ENCODE data around the gene IGFBP2. TPM values are rescaled to one million over a fixed set of nuclear protein-coding genes. Genes with fewer than 3 reads are reported as not detected.
A peak's percentile ranks its signal among the peaks of the same experiment; 100 is the strongest.

The IGFBP2 gene
- total and polyA plus RNA-seq, 2 of the 13 experiments (the other 11 are each of a cell fraction or from before 2014, with no cell fraction given) = 2.0 to 5.8 TPM

DNA sequence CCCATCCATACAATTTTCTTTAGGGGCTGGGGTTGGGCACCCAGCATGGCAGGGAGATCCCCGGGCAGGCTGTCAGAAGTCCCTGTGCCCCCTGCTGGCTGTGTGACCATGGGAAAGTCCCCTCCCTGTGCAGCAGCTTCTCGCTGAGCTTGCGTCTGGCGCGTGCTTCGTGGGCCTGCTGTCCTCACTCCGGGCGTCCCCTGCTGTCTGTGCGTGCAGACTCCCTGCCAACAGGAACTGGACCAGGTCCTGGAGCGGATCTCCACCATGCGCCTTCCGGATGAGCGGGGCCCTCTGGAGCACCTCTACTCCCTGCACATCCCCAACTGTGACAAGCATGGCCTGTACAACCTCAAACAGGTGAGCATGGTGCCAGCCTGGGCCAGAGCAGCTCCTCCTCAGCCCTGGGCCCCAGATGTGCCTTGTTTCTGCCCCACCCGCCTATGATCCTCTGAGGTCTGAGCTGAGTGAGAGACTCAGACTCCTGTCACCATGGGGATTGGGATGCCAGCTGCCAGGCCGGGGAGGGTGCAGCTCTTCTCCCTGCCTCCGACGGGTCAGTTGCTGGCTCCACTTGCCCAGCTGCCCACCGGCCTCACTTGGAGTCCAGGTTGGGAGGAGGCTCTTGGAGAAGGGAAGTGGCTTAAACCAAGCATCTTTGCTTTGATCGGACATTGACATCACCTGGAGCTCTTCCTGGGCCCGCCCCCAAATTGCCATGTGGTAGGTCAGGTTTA, 28.6 kb downstream of the IGFBP2 start (continued):
- TF ChIP-seq, protein P1, sequence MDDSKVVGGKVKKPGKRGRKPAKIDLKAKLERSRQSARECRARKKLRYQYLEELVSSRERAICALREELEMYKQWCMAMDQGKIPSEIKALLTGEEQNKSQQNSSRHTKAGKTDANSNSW (CRISPR knock-in tag; IDR thresholded peaks at IDR 0.05; ENCODE audit: borderline replicate concordance) = no peak
- no peak for TF ChIP-seq CREB1 (IDR thresholded peaks at IDR 0.05)
- no peak for TF ChIP-seq CREB1 (CRISPR knock-in tag; IDR thresholded peaks at IDR 0.05)
- TF ChIP-seq, protein P2, sequence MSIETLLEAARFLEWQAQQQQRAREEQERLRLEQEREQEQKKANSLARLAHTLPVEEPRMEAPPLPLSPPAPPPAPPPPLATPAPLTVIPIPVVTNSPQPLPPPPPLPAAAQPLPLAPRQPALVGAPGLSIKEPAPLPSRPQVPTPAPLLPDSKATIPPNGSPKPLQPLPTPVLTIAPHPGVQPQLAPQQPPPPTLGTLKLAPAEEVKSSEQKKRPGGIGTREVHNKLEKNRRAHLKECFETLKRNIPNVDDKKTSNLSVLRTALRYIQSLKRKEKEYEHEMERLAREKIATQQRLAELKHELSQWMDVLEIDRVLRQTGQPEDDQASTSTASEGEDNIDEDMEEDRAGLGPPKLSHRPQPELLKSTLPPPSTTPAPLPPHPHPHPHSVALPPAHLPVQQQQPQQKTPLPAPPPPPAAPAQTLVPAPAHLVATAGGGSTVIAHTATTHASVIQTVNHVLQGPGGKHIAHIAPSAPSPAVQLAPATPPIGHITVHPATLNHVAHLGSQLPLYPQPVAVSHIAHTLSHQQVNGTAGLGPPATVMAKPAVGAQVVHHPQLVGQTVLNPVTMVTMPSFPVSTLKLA (IDR thresholded peaks at IDR 0.05) = no peak
- no peak for TF ChIP-seq SNAPC2 (CRISPR knock-in tag; IDR thresholded peaks at IDR 0.05)
- TF ChIP-seq, protein P3, sequence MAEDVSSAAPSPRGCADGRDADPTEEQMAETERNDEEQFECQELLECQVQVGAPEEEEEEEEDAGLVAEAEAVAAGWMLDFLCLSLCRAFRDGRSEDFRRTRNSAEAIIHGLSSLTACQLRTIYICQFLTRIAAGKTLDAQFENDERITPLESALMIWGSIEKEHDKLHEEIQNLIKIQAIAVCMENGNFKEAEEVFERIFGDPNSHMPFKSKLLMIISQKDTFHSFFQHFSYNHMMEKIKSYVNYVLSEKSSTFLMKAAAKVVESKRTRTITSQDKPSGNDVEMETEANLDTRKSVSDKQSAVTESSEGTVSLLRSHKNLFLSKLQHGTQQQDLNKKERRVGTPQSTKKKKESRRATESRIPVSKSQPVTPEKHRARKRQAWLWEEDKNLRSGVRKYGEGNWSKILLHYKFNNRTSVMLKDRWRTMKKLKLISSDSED (CRISPR knock-in tag; IDR thresholded peaks at IDR 0.05) = no peak
- TF ChIP-seq, protein P4, sequence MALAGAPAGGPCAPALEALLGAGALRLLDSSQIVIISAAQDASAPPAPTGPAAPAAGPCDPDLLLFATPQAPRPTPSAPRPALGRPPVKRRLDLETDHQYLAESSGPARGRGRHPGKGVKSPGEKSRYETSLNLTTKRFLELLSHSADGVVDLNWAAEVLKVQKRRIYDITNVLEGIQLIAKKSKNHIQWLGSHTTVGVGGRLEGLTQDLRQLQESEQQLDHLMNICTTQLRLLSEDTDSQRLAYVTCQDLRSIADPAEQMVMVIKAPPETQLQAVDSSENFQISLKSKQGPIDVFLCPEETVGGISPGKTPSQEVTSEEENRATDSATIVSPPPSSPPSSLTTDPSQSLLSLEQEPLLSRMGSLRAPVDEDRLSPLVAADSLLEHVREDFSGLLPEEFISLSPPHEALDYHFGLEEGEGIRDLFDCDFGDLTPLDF (CRISPR knock-in tag; IDR thresholded peaks at IDR 0.05) = no peak
- no peak for TF ChIP-seq DMAP1 (CRISPR knock-in tag; IDR thresholded peaks at IDR 0.05)
- TF ChIP-seq ZNF563 (CRISPR knock-in tag; IDR thresholded peaks at IDR 0.05) = no peak
- TF ChIP-seq NCOA1 (CRISPR knock-in tag; IDR thresholded peaks at IDR 0.05) = no peak
- no peak for TF ChIP-seq ZNF746 (CRISPR knock-in tag; IDR thresholded peaks at IDR 0.05)
- peak; percentile 63; the same call in 1 of the 2 replicates for TF ChIP-seq MTA1 (CRISPR knock-in tag; IDR thresholded peaks at IDR 0.05; ENCODE audit: borderline replicate concordance)
- TF ChIP-seq, protein P5, sequence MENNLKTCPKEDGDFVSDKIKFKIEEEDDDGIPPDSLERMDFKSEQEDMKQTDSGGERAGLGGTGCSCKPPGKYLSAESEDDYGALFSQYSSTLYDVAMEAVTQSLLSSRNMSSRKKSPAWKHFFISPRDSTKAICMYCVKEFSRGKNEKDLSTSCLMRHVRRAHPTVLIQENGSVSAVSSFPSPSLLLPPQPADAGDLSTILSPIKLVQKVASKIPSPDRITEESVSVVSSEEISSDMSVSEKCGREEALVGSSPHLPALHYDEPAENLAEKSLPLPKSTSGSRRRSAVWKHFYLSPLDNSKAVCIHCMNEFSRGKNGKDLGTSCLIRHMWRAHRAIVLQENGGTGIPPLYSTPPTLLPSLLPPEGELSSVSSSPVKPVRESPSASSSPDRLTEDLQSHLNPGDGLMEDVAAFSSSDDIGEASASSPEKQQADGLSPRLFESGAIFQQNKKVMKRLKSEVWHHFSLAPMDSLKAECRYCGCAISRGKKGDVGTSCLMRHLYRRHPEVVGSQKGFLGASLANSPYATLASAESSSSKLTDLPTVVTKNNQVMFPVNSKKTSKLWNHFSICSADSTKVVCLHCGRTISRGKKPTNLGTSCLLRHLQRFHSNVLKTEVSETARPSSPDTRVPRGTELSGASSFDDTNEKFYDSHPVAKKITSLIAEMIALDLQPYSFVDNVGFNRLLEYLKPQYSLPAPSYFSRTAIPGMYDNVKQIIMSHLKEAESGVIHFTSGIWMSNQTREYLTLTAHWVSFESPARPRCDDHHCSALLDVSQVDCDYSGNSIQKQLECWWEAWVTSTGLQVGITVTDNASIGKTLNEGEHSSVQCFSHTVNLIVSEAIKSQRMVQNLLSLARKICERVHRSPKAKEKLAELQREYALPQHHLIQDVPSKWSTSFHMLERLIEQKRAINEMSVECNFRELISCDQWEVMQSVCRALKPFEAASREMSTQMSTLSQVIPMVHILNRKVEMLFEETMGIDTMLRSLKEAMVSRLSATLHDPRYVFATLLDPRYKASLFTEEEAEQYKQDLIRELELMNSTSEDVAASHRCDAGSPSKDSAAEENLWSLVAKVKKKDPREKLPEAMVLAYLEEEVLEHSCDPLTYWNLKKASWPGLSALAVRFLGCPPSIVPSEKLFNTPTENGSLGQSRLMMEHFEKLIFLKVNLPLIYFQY (CRISPR knock-in tag; IDR thresholded peaks at IDR 0.05; ENCODE audit: borderline replicate concordance) = no peak
- peak; percentile 55; the same call in 1 of the 2 replicates for TF ChIP-seq MAFF (IDR thresholded peaks at IDR 0.05; ENCODE audit: low read depth, low read length)
- TF ChIP-seq ZBTB20 (CRISPR knock-in tag; IDR thresholded peaks at IDR 0.05; ENCODE audit: borderline replicate concordance, low read depth) = peak; percentile 41; the same call in 1 of the 2 replicates
- peak; percentile 56; the same call in 1 of the 2 replicates for TF ChIP-seq ZNF501 (CRISPR knock-in tag; IDR thresholded peaks at IDR 0.05)
- TF ChIP-seq, protein P6, sequence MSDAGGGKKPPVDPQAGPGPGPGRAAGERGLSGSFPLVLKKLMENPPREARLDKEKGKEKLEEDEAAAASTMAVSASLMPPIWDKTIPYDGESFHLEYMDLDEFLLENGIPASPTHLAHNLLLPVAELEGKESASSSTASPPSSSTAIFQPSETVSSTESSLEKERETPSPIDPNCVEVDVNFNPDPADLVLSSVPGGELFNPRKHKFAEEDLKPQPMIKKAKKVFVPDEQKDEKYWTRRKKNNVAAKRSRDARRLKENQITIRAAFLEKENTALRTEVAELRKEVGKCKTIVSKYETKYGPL (CRISPR knock-in tag; IDR thresholded peaks at IDR 0.05) = no peak
- TF ChIP-seq HDAC1 (CRISPR knock-in tag; IDR thresholded peaks at IDR 0.05) = 0 out of 2 replicates have a peak, but pooled peaks have one; percentile 18
- TF ChIP-seq, protein P7, sequence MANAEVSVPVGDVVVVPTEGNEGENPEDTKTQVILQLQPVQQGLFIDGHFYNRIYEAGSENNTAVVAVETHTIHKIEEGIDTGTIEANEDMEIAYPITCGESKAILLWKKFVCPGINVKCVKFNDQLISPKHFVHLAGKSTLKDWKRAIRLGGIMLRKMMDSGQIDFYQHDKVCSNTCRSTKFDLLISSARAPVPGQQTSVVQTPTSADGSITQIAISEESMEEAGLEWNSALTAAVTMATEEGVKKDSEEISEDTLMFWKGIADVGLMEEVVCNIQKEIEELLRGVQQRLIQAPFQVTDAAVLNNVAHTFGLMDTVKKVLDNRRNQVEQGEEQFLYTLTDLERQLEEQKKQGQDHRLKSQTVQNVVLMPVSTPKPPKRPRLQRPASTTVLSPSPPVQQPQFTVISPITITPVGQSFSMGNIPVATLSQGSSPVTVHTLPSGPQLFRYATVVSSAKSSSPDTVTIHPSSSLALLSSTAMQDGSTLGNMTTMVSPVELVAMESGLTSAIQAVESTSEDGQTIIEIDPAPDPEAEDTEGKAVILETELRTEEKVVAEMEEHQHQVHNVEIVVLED (CRISPR knock-in tag; IDR thresholded peaks at IDR 0.05; ENCODE audit: borderline replicate concordance) = no peak
